GM21723 (cell line): ENCODE data around the gene MCM8.

ENCODE experiments used
- ATAC-seq: cut with Tn5 transposase; IDR thresholded peaks from one replicate; pipeline ENCODE4 v1.9.1; 2021; ENCODE audit warnings: mild to moderate bottlenecking, moderate library complexity; ENCODE audit not compliant: unreplicated experiment

The MCM8 gene

DNA sequence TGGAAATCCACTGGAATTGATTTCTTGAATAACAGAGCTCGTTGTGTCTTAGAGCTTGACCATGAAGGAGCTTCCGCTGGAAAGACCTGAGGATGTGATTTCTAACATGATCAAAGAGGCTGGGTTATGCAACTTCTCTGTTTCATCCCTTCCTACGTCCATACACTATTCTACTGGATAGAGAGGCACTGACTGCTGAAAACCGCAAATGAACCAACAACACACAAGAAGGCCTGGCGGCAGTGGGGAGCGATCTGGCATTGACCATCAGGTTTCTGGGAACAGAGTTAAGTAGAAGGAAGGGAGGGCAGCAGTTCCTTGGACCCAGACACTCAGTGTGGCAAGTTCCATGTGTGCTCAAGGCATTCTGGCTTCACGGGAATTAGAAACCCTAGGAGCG is 90.1 kb downstream of the MCM8 start:
- no peak for ATAC-seq

DNA sequence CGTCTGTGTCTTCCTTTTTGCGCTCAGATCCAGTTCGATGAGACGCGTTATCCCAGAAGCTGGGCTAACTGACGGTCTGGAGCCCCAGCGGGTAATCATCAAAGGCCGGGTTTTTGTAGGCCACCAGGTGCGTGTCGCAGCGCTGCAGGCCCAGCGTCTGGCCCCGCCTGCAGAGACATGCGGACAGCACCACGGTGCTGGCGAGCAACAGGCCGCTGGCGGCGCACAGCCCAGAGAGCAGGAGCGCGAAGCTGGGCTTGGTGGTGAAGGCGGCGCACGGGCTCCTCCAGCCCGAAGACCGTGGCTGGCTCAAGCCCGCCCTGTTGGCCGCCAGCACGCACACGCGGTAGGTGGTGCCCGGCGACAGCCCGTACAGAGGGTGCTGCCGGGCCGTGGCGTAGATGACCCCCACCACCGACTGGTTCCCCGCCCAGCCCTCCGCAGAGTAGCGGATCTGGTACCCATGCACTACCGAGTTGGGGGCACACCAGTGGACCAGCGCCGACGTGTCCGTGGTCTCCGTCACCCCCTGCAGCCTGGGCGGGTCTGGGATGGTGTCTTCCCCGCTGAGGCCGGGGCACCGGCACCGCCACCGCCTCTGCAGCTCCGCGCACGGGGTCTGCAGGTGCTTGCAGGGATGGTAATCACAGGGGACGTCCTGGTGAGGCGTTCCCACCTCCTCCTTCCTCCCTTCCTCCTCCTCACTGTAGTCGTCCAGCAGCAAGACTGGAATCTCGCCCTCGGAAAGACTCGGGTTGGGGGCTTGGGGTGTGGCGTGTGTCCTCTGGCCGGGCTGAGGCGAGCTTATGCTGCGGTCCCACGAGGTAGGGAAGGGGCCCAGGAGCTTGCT is 90.7 kb downstream of the MCM8 start:
- ATAC-seq, result no peak

DNA sequence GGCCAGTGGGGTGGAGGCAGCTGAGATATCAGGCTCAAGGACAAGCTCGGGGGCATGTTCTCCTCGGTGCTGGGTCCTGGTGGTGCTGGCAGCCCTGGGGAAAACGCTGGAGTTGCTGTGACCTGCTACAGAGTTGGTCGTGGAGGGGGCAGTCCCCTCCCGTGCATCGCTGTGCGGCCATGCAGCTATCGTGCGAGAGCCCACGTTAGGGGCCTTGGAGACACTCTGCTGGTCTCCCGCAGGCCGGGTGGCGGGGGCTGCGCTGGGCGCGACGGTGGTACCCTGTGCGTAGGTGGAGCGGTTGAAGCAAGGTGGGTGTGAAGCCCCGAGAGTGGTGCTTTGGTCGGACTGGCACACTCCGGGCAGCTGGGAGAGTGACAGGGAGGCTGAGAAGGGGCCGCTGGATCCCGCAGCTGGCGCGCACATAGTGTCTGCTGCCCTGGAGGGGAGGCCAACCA is 91.4 kb downstream of the MCM8 start:
- no peak for ATAC-seq

DNA sequence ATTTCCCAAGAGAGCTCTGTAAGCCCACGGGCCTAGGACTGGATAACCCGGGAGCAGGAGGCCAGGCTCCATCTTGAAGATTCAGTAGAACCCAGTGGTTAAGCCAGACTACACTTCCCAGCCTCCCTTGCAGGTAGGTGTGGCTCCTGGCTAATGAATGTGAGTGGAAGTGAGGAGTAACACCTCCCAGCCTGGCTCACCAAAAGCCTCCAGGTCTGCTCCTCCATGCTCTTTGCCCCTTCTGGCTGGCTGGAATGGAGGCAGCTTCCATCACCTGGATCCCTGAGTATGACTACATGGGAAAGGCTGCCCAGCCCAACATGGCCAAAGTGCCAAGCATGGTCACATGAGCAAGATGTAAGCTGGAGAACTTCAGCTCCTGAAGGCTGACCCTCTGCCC is 93.7 kb downstream of the MCM8 start:
- no peak for ATAC-seq

DNA sequence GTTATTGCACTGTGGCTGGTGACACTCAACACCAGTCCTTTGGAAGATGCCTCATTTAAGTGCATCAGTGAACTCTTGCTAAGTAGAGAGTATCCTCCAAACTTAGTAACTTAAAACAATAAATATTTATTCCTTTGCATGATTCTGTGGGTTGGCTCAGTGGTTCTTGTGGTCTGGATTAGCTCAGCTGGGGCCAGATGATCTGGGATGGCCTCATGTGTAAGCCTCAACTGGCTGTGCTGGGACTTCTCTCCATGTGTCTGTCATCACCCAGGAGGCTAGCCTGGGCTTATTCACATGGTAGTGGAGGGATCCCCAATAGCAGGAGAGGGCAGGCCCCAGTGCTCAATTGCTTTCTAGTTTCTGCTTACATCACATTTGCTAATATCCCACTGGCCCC is 95.1 kb downstream of the MCM8 start:
- no peak for ATAC-seq

DNA sequence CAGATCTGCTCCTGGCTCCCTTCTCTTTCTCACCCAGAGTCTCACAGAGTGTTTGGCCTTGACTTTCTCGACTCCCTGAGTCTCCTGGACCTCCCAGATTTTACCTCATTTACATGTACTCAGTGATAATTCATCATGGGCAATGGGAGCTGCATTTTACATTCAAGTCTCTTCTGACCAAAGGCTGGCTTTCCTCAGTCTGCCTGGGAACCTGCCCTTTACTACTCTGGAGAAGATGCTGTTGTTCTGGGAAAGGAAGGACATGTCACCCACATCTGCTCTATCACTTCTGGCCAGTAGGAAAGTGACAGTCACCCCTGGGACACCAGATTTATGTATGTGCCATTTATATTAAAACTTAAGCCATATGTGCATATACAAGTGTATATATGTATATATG is 96.0 kb downstream of the MCM8 start:
- no peak for ATAC-seq

DNA sequence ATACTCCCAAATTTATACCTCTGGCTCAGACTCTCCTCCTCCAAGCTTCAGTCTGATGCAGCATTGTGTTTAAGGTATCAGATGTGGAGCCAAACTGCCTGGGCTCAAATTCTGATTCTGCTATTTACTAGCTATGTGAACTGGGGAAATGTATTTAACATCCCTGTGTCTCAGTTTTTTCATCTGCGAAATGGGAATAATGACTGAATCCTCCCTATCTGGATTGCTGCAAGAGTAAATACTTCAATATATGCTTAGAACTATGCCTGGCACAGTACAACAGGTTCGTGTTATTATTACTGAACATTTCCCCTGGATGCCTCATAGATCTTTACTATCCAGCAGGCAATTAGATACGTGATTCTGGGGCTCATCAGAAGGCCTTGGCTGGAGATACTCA is 97.9 kb downstream of the MCM8 start:
- ATAC-seq, result no peak
